ENCODE results near the gene ARMC6. TPM values are rescaled to one million over a fixed set of nuclear protein-coding genes. Genes with fewer than 3 reads are reported as not detected.

Gene ARMC6
- total and polyA plus RNA-seq, 2 experiments from 2014 or later: 40.9 to 112 TPM

DNA sequence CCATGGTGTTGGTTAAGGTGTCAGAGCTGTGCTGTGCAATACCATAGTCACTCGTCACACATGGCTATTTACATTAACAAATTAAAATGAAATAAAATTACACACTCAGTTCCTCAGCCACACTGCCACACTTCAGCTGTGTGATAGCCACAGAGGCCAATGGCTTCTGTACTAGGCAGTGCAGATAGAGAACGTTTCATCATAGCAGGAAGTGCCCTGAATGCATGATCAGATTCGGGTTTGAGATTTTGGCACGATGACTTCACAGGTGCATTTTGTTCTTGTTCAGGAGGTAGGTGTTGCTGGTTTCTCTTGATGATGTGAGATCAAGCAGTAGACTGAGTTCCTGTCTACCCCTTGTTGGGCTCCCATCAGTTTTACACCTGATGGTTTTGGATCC, 6.5 kb downstream of the ARMC6 start:
- no peak overlapping the region for H3K27ac Mint-ChIP-seq
- Histone ChIP-seq H3K27ac (ENCODE audit: low read depth) (0 out of 2 replicates have a peak overlapping the region, but pooled peaks have one; percentile 6), H3K4me2 (no peak overlapping the region), H2AFZ (no peak overlapping the region), H3K9me2 (ENCODE audit: insufficient read depth) (no peaks in the 10 kb centered on the region), H3K27me3 (ENCODE audit: insufficient read depth) (no peaks in the 10 kb centered on the region), H3F3A (replicated peaks; ENCODE audit: low read depth) (no peaks in the 10 kb centered on the region), H3K4me1 (ENCODE audit: insufficient read depth) (0 out of 2 replicates have a peak, but pooled peaks cover 4% of the 10 kb centered on the region), H3K36me3 (ENCODE audit: insufficient read depth) (peaks cover 33% of the 10 kb centered on the region), H3K79me2 (replicated peaks; ENCODE audit: insufficient read depth) (peaks cover 75% of the 10 kb centered on the region), H3K4me3 (no peak overlapping the region), H4K20me1 (replicated peaks; ENCODE audit: insufficient read depth) (peaks cover 57% of the 10 kb centered on the region)
- H3K27me3 Mint-ChIP-seq (ENCODE audit: insufficient read depth, low read depth, poor library complexity): no peaks in the 10 kb centered on the region
- no peak overlapping the region for H3K4me3 Mint-ChIP-seq
- H3K36me3 Mint-ChIP-seq (ENCODE audit: low read depth): peaks cover 60% of the 10 kb centered on the region
- DNase-seq (ENCODE audit: low spot score): no peak
- H3K4me1 Mint-ChIP-seq: no peaks in the 10 kb centered on the region; the same call in 2 of the 3 replicates
- no peak for TF ChIP-seq CTCF (conservative IDR thresholded peaks at IDR 0.05; ENCODE audit: low read depth in 2 of 2)
- no peak for TF ChIP-seq ZNF114 (CRISPR knock-in tag; IDR thresholded peaks at IDR 0.05)
- TF ChIP-seq EZH2 (IDR thresholded peaks at IDR 0.05; ENCODE audit: low read depth, unreplicated experiment): no peak
- no peak for TF ChIP-seq ZNF331 (CRISPR knock-in tag; IDR thresholded peaks at IDR 0.05; ENCODE audit: low read depth)
- TF ChIP-seq CREB1 (CRISPR knock-in tag; IDR thresholded peaks at IDR 0.05; ENCODE audit: low read depth): no peak
- TF ChIP-seq POLR2AphosphoS5 (IDR thresholded peaks at IDR 0.05; ENCODE audit: low read depth): no peak
- TF ChIP-seq NANOG (IDR thresholded peaks at IDR 0.05; ENCODE audit: borderline replicate concordance): no peak
- TF ChIP-seq STAT1 (IDR thresholded peaks at IDR 0.05; ENCODE audit: unreplicated experiment): no peak
- TF ChIP-seq JUNB (IDR thresholded peaks at IDR 0.05; ENCODE audit: unreplicated experiment): no peak
- TF ChIP-seq, protein P1, sequence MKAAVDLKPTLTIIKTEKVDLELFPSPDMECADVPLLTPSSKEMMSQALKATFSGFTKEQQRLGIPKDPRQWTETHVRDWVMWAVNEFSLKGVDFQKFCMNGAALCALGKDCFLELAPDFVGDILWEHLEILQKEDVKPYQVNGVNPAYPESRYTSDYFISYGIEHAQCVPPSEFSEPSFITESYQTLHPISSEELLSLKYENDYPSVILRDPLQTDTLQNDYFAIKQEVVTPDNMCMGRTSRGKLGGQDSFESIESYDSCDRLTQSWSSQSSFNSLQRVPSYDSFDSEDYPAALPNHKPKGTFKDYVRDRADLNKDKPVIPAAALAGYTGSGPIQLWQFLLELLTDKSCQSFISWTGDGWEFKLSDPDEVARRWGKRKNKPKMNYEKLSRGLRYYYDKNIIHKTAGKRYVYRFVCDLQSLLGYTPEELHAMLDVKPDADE (IDR thresholded peaks at IDR 0.05): no peak
- TF ChIP-seq REST (IDR thresholded peaks at IDR 0.05; ENCODE audit: unreplicated experiment): no peak
- TF ChIP-seq, protein P2, sequence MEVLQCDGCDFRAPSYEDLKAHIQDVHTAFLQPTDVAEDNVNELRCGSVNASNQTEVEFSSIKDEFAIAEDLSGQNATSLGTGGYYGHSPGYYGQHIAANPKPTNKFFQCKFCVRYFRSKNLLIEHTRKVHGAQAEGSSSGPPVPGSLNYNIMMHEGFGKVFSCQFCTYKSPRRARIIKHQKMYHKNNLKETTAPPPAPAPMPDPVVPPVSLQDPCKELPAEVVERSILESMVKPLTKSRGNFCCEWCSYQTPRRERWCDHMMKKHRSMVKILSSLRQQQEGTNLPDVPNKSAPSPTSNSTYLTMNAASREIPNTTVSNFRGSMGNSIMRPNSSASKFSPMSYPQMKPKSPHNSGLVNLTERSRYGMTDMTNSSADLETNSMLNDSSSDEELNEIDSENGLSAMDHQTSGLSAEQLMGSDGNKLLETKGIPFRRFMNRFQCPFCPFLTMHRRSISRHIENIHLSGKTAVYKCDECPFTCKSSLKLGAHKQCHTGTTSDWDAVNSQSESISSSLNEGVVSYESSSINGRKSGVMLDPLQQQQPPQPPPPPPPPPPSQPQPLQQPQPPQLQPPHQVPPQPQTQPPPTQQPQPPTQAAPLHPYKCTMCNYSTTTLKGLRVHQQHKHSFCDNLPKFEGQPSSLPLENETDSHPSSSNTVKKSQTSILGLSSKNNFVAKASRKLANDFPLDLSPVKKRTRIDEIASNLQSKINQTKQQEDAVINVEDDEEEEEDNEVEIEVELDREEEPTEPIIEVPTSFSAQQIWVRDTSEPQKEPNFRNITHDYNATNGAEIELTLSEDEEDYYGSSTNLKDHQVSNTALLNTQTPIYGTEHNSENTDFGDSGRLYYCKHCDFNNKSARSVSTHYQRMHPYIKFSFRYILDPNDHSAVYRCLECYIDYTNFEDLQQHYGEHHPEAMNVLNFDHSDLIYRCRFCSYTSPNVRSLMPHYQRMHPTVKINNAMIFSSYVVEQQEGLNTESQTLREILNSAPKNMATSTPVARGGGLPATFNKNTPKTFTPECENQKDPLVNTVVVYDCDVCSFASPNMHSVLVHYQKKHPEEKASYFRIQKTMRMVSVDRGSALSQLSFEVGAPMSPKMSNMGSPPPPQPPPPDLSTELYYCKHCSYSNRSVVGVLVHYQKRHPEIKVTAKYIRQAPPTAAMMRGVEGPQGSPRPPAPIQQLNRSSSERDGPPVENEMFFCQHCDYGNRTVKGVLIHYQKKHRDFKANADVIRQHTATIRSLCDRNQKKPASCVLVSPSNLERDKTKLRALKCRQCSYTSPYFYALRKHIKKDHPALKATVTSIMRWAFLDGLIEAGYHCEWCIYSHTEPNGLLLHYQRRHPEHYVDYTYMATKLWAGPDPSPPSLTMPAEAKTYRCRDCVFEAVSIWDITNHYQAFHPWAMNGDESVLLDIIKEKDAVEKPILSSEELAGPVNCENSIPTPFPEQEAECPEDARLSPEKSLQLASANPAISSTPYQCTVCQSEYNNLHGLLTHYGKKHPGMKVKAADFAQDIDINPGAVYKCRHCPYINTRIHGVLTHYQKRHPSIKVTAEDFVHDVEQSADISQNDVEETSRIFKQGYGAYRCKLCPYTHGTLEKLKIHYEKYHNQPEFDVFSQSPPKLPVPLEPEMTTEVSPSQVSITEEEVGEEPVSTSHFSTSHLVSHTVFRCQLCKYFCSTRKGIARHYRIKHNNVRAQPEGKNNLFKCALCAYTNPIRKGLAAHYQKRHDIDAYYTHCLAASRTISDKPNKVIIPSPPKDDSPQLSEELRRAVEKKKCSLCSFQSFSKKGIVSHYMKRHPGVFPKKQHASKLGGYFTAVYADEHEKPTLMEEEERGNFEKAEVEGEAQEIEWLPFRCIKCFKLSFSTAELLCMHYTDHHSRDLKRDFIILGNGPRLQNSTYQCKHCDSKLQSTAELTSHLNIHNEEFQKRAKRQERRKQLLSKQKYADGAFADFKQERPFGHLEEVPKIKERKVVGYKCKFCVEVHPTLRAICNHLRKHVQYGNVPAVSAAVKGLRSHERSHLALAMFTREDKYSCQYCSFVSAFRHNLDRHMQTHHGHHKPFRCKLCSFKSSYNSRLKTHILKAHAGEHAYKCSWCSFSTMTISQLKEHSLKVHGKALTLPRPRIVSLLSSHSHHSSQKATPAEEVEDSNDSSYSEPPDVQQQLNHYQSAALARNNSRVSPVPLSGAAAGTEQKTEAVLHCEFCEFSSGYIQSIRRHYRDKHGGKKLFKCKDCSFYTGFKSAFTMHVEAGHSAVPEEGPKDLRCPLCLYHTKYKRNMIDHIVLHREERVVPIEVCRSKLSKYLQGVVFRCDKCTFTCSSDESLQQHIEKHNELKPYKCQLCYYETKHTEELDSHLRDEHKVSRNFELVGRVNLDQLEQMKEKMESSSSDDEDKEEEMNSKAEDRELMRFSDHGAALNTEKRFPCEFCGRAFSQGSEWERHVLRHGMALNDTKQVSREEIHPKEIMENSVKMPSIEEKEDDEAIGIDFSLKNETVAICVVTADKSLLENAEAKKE (CRISPR knock-in tag; IDR thresholded peaks at IDR 0.05): no peak
- no peak for TF ChIP-seq EZH2phosphoT487 (IDR thresholded peaks at IDR 0.05; ENCODE audit: unreplicated experiment)
- H3K9me3 Mint-ChIP-seq: peaks cover 22% of the 10 kb centered on the region
- ATAC-seq: no peak
